Skeletal muscle tissue (tissue), 4 donors: ENCODE results near the gene IGSF21. TPM values are rescaled to one million over a fixed set of nuclear protein-coding genes. Genes with fewer than 3 reads are reported as not detected.

Experiments
- H3K27ac ChIP-seq: one replicate; pipeline ENCODE4 v1.7.0; 2013; ENCODE audit warnings: mild to moderate bottlenecking, low read depth, low read length, inconsistent platforms
- H3K27me3 ChIP-seq, 3 donors: one replicate each; pipeline ENCODE4 v1.7.0; 2013; ENCODE audit warnings: low read length in 3 of 3; ENCODE audit not compliant: control insufficient read depth in 3 of 3, insufficient read depth in 3 of 3
- H3K36me3 ChIP-seq, 3 donors: one replicate each; pipeline ENCODE4 v1.7.0; 2013; ENCODE audit warnings: low read length in 3 of 3; ENCODE audit not compliant: control insufficient read depth in 3 of 3, insufficient read depth in 3 of 3
- H3K4me1 ChIP-seq, 3 donors: one replicate each; pipeline ENCODE4 v1.7.0; 2013; ENCODE audit warnings: low read length in 3 of 3, mild to moderate bottlenecking in 3 of 3; ENCODE audit not compliant: control insufficient read depth in 3 of 3, insufficient read depth in 3 of 3
- H3K4me3 ChIP-seq, 3 donors: one replicate each; pipeline ENCODE4 v1.7.0; 2013; ENCODE audit warnings: low read length in 3 of 3
- H3K9ac ChIP-seq, 3 donors: one replicate each; pipeline ENCODE4 v1.7.0; 2013; ENCODE audit warnings: low read length in 3 of 3, mild to moderate bottlenecking in 3 of 3, moderate library complexity in 2 of 3, low read depth in 1 of 3
- H3K9me3 ChIP-seq, 3 donors: one replicate each; pipeline ENCODE4 v1.7.0; 2013; ENCODE audit warnings: low read length in 3 of 3; ENCODE audit not compliant: control insufficient read depth in 3 of 3
- total RNA-seq: library from RNA; depleted of rRNA; stranded (reverse); fragments of >200 nt; gene quantifications from one replicate; pipeline ENCODE4 v1.2.3, GENCODE V29; 2014
- donor health status: Osteomylitis.

IGSF21 gene
- total RNA-seq, 1 donor from 2014 or later = not detected

- Histone ChIP-seq H3K4me1 (no peaks in the 10 kb centered on the region), H3K27ac (no peak overlapping the region), H3K9ac (no peak overlapping the region), H3K4me3 (no peak overlapping the region), H3K36me3 (no peaks in the 10 kb centered on the region), H3K27me3 (peaks cover 21 to 44% (median 31%) of the 10 kb centered on the region in 3 donors), H3K9me3 (peaks cover 0 to 7% (median 1%) of the 10 kb centered on the region in 3 donors)
Measured at GRCh38 chr1:18264450-18265039, 156.9 kb downstream of the IGSF21 start.

- Histone ChIP-seq H3K9me3 (peaks cover 0 to 7% (median 1%) of the 10 kb centered on the region in 3 donors), H3K27me3 (peaks cover 15 to 46% (median 25%) of the 10 kb centered on the region in 3 donors), H3K27ac (no peak overlapping the region), H3K9ac (no peak overlapping the region), H3K4me3 (no peak overlapping the region), H3K4me1 (no peaks in the 10 kb centered on the region), H3K36me3 (no peaks in the 10 kb centered on the region)
Measured at GRCh38 chr1:18265641-18266040, 158.0 kb downstream of the IGSF21 start.

DNA sequence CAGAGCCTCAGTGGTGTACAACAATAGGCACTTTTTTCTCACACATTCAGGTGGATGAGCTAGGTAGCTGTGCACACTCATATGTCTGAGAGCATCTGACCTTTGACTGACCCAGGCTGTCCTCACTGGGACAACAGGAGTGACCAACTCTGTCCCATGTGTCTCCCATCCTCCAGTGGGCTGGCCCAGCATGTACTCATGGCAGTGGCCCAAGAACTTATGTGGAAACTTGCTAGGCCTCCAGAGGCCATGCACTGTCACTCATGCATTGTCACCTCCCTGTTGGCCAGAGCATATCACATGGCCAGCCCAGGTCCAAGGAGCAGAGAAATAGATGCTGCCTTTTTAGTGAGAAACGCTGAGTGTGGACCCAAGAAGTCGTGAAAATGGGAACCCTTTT lies 158.8 kb downstream of the IGSF21 start:
- H3K9me3 ChIP-seq = peaks cover 0 to 7% (median 1%) of the 10 kb centered on the region in 3 donors
- no peak overlapping the region for H3K9ac ChIP-seq
- H3K4me3 ChIP-seq = no peak overlapping the region
- no peak overlapping the region for H3K27ac ChIP-seq
- no peaks in the 10 kb centered on the region for H3K36me3 ChIP-seq
- no peaks in the 10 kb centered on the region for H3K4me1 ChIP-seq
- H3K27me3 ChIP-seq = peaks cover 15 to 39% (median 24%) of the 10 kb centered on the region in 3 donors

DNA sequence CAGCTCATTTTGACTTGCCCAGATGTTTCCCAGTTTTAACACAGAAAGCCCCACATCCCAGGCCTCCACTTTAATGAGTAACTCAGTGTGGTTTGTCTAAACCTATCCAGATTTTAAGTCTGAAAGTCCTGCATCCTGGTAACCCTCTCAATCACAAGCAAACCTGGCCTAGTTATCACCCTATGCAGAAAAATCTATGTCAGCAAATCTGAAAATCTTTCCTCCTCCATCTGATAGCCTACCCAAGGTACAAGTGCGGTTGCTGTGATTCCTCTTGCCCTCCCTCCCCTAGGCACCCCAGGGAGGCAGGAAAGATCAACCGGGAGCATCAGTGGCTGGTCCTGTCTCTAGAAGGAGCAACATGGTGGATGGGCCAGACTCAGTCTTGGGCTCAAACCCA lies 163.7 kb downstream of the IGSF21 start:
- no peak overlapping the region for H3K4me3 ChIP-seq
- H3K9ac ChIP-seq = no peak overlapping the region
- H3K4me1 ChIP-seq = no peaks in the 10 kb centered on the region
- no peak overlapping the region for H3K27ac ChIP-seq
- H3K9me3 ChIP-seq = peaks cover 0 to 7% (median 1%) of the 10 kb centered on the region in 3 donors
- H3K36me3 ChIP-seq = no peaks in the 10 kb centered on the region
- H3K27me3 ChIP-seq = peaks cover 9 to 23% (median 19%) of the 10 kb centered on the region in 3 donors

- Histone ChIP-seq H3K4me3 (no peak overlapping the region), H3K36me3 (no peaks in the 10 kb centered on the region), H3K27ac (no peak overlapping the region), H3K27me3 (peaks cover 14 to 66% (median 46%) of the 10 kb centered on the region in 3 donors), H3K9me3 (no peaks in the 10 kb centered on the region), H3K9ac (no peak overlapping the region), H3K4me1 (no peaks in the 10 kb centered on the region)
Measured at GRCh38 chr1:18278946-18279345, 171.3 kb downstream of the IGSF21 start.

GRCh38 chr1:18279351-18280074 lies 171.9 kb downstream of the IGSF21 start:
- H3K27me3 ChIP-seq = peaks cover 20 to 72% (median 52%) of the 10 kb centered on the region in 3 donors

DNA sequence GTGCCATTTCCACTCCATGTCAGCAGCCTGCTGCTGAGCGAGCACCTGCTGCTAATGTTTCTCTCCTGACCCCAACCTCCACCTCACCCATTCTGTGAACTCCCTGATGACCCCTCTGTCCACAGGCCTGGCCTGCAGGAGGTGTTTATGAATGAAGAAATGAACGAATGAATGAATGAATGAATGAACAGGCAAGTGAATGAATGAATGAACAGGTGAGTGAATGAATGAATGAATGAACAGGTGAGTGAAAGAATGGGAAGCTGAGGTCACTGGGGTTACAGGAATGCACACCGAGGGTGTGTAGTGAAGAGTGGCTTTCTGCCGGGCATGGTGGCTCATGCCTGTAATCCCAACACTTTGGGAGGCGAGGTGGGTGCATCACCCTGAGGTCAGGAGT lies 173.4 kb downstream of the IGSF21 start:
- Histone ChIP-seq H3K9ac (no peak overlapping the region), H3K36me3 (no peaks in the 10 kb centered on the region), H3K4me1 (no peaks in the 10 kb centered on the region), H3K27me3 (peaks cover 33 to 81% (median 65%) of the 10 kb centered on the region in 3 donors), H3K27ac (no peak overlapping the region), H3K9me3 (no peaks in the 10 kb centered on the region), H3K4me3 (no peak overlapping the region)

More at GRCh38 chr1:18279351-18280074, 171.9 kb downstream of the IGSF21 start:
- no peaks in the 10 kb centered on the region for H3K4me1 ChIP-seq
- no peaks in the 10 kb centered on the region for H3K36me3 ChIP-seq
- no peak overlapping the region for H3K4me3 ChIP-seq
- H3K9me3 ChIP-seq = no peaks in the 10 kb centered on the region
- H3K9ac ChIP-seq = no peak overlapping the region
- no peak overlapping the region for H3K27ac ChIP-seq

- Histone ChIP-seq H3K4me3 (no peak overlapping the region), H3K4me1 (no peaks in the 10 kb centered on the region), H3K27ac (no peak overlapping the region), H3K9me3 (no peaks in the 10 kb centered on the region), H3K9ac (no peak overlapping the region), H3K27me3 (peaks cover 42 to 73% (median 65%) of the 10 kb centered on the region in 3 donors), H3K36me3 (no peaks in the 10 kb centered on the region)
Measured at GRCh38 chr1:18282851-18283600, 175.4 kb downstream of the IGSF21 start.

- Histone ChIP-seq H3K27me3 (peaks cover 42 to 73% (median 69%) of the 10 kb centered on the region in 3 donors), H3K4me3 (no peak overlapping the region), H3K9ac (no peak overlapping the region), H3K27ac (no peak overlapping the region), H3K4me1 (no peaks in the 10 kb centered on the region), H3K36me3 (no peaks in the 10 kb centered on the region), H3K9me3 (no peaks in the 10 kb centered on the region)
Measured at GRCh38 chr1:18283601-18284385, 176.2 kb downstream of the IGSF21 start.
